SK-N-DZ (cell line): ENCODE measurements around the gene TSSK3.
"Not testable (repeated sequence)": the region's sequence is repeated elsewhere in the genome, so short reads cannot be mapped to it uniquely, and the experiment has no call there.

Source experiments
- DNase-seq: peaks from one replicate; pipeline ENCODE4 v3.0.0-alpha.2; 2015; ENCODE audit warnings: low spot score

The TSSK3 gene

DNA sequence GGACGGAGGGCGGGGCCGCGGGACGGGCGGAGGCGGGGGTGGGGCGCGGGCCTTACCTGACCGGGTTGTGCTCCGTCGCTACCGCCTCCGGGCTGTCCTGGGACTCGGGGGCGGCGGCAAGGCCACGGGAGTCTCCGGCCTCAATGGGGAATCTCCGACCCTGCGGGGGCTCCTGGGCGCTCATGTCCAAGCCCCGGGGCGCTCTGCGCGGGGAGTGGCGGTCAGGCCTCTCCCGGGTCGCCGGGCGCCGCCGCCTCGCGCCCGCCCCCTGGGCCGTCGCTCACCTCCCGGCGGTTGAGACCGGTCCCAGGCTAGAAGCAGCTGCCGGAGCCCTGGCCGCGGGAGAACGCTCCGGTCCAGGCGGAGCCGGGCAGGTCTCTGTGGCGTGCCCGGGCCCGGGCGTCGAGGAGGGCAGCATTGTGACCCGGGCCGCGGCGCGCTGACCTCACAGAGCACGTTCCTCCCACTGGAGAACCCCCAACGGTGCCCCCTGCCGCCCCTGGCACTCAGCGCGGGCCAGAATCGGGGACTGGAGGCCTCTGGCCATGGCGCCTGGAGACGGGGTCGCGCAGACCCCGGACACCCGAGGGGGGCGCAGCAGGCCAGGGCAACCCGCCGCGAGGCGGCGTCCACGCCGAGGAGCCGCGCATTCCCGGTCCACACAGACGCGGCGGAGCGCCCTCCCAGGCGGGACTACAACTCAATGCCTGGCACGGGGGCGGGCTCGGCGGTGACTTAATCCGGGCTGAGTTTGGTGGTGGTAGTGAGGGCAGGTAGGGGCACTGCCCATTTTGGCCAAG is 465 bp upstream of the TSSK3 start:
- DNase-seq = no peak

DNA sequence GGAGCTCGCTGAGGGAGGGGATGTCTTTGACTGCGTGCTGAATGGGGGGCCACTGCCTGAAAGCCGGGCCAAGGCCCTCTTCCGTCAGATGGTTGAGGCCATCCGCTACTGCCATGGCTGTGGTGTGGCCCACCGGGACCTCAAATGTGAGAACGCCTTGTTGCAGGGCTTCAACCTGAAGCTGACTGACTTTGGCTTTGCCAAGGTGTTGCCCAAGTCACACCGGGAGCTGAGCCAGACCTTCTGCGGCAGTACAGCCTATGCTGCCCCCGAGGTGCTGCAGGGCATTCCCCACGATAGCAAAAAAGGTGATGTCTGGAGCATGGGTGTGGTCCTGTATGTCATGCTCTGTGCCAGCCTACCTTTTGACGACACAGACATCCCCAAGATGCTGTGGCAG is 1.4 kb downstream of the TSSK3 start:
- no peak for DNase-seq

- no peak for DNase-seq
These were observed 2.5 kb downstream of the TSSK3 start for GRCh38 chr1:32364836-32365235.

- no peak for DNase-seq
These were observed 3.1 kb downstream of the TSSK3 start for GRCh38 chr1:32365445-32365844.

- no peak for DNase-seq
These were observed 5.7 kb downstream of the TSSK3 start for GRCh38 chr1:32367912-32368635.

- DNase-seq = no peak
These were observed 9.9 kb downstream of the TSSK3 start for GRCh38 chr1:32372149-32372756.

GRCh38 chr1:32373996-32374592 is 11.8 kb downstream of the TSSK3 start:
- no peak for DNase-seq

DNA sequence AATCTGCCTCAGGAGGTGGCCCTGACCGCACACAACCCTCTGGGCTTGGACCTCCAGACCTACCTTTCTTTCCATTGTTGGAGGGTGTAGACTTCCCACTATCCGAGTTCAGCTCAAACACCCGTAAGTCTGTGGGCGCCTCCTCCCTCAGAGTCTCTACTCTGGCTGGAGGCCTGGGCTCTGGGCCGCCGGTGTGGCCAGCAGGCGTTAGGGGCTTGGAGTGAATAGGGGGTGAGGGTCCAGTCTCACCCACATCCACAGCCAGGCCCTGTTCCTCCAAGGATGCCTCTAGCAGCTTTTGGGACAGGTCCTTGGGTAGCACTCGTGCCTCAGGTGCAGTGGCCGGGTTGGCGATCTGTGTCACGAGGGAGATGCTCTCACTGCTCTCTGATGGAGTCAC is 13.9 kb downstream of the TSSK3 start:
- no peak for DNase-seq

GRCh38 chr1:32377541-32378220 is 15.3 kb downstream of the TSSK3 start:
- DNase-seq = no peak

GRCh38 chr1:32380057-32380456 is 17.7 kb downstream of the TSSK3 start:
- DNase-seq = no peak

DNA sequence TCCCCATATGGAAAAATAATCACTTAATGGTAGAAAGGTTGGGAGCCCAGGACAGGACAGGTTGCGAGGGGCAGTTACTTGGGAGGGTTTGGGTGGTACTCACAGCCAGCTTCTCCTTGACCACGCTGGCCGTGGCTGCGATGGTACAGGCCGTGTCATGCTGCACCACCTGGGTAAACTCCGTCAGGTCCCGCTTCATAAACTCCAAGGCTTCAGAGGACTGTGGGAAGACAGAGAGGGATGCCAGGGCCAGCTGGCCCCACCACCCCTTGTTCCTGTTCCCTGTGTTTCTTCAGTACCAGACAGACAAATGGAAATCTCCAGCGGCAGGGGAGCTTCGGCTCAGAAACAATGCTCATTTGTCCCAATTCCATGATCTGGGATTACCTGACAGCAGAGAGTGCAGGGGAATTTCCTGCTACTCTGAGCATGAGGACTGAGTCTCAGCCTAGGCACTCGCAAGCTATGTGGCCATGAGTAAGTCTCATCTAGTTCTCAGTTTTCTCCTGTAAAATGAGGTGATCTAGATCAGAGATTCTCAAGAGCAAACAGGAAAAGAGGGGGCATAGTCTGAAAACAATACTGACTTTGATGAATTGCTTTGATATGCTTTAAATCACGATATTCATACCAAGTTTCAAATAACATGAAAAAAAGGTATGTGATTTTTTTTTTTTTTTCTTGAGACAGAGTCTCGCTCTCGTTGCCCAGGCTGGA is 24.5 kb downstream of the TSSK3 start:
- DNase-seq = no peak

GRCh38 chr1:32388641-32389040 is 26.3 kb downstream of the TSSK3 start:
- no peak for DNase-seq

- DNase-seq = no peak
These were observed 28.8 kb downstream of the TSSK3 start for GRCh38 chr1:32390904-32391870.

DNA sequence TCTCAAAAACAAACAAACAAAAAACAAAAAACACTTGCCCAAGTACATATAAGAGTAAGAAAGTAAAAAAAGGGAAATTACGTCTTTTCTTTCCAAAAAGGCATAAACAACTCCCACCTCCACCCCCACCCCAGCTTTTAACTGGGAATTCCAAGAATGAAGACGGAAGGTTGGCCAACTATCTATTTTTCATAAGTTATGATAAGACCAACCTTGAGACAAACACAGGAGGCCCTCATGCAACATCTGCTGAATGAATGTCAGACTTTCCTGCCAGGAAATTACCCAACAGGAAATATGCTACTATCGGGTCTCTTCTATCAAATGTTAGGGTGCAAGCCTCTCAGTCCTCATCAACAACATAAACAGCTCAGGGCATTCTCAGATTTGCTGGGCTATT is 30.0 kb downstream of the TSSK3 start:
- no peak for DNase-seq

- DNase-seq = no peak
These were observed 30.8 kb downstream of the TSSK3 start for GRCh38 chr1:32393136-32393535.

- no peak for DNase-seq
These were observed 31.4 kb downstream of the TSSK3 start for GRCh38 chr1:32393832-32394140.

DNA sequence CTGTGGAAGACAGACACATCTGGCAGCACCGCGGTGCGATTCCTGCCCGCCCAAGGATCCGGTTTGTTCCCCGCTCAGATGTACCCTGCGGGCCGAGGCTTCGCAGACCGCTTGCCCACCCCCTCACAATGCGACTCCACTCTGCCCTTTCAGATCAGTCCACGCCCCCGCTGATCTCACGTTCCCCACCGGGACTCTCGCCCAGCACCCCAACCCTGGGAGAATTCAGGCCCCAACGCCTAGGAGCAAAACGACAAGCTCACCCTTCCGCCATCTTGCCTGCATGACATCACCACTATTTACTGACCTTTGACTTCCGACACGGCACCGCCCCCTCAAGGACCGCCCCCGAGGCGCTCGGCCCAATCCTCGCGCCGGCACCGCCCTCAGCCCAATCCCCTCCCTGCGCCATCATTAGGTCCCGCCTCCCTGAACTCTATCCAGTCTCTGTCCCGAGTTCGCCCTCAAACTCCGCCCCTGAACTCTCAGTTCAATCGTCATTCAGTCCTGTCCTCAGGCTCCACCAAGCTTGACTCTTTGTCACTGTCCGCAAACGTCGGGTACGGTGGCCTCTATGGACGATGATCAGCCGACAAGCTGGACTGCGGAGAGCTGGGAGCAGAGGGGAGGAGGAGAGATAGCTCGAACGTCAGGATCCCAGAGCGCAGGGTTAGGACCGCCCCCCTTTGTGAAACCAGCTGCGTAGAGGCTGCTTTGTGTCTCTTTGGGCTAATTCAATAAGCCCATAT is 32.0 kb downstream of the TSSK3 start, which contains the start of gene BSDC1:
BSDC1 (minus strand) TSS at position 301 of the 749 bp plus-strand sequence; CDS start at position 274, 27 bp downstream.
- peak; percentile 99 for DNase-seq

DNA sequence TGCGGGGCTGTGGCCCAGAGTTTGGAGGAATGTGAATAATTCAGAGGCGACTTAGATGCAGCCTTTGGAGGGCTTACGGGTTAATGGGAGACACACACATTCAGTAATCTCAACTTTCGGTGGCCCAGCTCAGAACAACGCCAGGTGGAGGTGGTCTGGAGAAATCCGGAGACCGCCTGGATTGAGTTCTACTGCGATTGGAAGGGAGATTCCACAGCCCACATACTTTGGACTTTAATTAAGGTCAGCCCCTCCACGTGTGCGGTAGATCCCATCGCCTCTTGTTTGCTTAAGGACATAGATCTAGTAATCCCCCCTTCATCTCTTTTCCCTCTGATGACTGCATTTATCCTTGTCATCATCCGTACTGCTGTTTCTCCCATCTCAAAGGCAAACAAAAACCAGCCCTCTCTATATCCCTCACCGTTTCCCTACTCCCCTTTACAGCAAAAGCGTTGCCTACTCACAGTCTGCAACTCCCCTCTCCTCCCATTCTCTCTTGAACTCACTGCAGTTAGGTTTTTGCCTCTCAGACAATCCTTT is 32.6 kb downstream of the TSSK3 start:
- no peak for DNase-seq

DNA sequence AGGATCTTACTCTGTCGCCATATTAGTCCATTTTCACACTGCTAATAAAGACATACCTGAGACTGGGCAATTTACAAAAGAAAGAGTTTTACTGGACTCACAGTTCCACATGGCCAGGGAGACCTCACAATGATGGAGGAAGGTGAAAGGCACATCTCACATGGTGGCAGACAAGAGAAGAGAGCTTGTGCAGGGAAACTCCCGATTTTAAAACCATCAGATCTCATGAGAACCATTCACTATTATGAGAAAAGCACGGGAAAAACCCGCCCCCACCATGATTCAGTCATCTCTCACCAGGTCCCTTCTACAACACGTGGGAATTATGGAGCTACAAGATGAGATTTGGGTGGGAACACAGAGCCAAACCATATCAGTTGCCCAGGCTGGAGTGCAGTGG is 34.2 kb downstream of the TSSK3 start:
- not testable (repeated sequence) for DNase-seq
